Sigmoid colon (tissue), 4 donors: Measurements from ENCODE around the gene PRRT3.

Experiments used
- EP300 ChIP-seq, 4 donors: sonication (generic); formaldehyde crosslinking; IDR thresholded peaks; one replicate each; pipeline ENCODE4 v1.6.1; 2017; ENCODE audit warnings: antibody characterized with exemption in 4 of 4
- POLR2A ChIP-seq, 2 donors: fragments of 450-650 bp; IDR thresholded peaks; one replicate each; pipeline ENCODE4 v1.6.1; 2016; ENCODE audit warnings: antibody characterized with exemption in 2 of 2, mild to moderate bottlenecking in 2 of 2, moderate library complexity in 2 of 2
- POLR2AphosphoS5 ChIP-seq, 4 donors: sonication (generic); formaldehyde crosslinking; IDR thresholded peaks; one replicate each; pipeline ENCODE4 v1.6.1; 2017; ENCODE audit warnings: antibody characterized with exemption in 4 of 4
- TF ChIP-seq, protein P1 (sequence below), 4 experiments: fragments of 450-650 bp in 3 of 4; fragments of 200-600 bp in 1 of 4; IDR thresholded peaks; one replicate each; pipeline ENCODE4 v1.5.1; 2016 to 2019; ENCODE audit warnings: antibody characterized with exemption in 4 of 4, mild to moderate bottlenecking in 3 of 4, moderate library complexity in 2 of 4

DNA sequence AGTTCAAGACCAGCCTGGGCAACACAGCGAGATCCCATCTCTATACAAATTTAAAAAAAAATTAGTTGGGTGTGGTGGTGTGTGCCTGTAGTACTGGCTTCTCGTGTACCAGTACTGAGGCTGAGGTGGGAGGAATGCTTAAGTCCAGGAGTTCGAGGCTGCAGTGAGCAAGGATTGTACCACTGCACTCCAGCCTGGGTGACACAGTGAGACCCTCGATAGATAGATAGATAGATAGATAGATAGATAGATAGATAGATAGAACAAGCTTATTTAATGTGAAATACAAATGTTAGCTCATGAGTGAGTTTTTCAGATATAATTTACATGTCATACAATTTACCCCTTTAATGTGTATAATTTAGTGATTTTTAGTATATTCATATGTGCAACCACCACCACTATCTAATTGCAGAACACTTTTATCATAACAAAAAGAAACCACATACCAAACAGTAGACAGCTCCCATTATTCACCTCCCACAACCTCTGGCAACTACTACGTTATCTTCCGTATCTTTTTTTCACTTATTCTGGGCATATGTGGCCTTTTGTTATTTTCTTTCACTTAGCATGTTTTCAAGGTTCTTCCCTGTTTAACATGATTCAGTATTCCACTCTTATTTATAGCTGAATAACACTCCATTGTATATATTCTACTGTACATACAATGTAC is 13.1 kb upstream of the PRRT3 start:
- TF ChIP-seq, protein P1, sequence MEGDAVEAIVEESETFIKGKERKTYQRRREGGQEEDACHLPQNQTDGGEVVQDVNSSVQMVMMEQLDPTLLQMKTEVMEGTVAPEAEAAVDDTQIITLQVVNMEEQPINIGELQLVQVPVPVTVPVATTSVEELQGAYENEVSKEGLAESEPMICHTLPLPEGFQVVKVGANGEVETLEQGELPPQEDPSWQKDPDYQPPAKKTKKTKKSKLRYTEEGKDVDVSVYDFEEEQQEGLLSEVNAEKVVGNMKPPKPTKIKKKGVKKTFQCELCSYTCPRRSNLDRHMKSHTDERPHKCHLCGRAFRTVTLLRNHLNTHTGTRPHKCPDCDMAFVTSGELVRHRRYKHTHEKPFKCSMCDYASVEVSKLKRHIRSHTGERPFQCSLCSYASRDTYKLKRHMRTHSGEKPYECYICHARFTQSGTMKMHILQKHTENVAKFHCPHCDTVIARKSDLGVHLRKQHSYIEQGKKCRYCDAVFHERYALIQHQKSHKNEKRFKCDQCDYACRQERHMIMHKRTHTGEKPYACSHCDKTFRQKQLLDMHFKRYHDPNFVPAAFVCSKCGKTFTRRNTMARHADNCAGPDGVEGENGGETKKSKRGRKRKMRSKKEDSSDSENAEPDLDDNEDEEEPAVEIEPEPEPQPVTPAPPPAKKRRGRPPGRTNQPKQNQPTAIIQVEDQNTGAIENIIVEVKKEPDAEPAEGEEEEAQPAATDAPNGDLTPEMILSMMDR (IDR thresholded peaks at IDR 0.05): no peak
- no peak for TF ChIP-seq POLR2A (IDR thresholded peaks at IDR 0.05)
- no peak for TF ChIP-seq POLR2AphosphoS5 (IDR thresholded peaks at IDR 0.05)
- no peak for TF ChIP-seq EP300 (IDR thresholded peaks at IDR 0.05)
